Measurements from ENCODE around the gene FRMD4A.

Gene FRMD4A

DNA sequence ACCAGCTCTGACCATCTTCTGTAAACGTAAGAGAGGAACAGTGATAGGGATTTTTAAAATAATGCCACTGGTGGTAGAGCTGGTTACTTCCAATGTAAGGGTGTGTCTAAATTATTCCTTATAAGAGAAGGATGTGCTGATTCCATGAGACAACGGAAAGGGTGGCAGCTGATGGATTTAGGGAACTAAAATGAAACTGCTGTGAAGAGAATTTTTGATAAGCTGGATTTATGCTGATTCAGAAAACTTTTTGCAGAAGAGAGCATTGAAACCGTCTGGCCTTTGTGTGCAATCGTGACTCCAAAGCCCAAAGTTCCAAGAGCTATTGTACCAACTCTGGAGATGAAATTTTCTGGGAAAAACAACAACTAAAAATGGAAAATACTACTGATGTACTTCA is 443.0 kb downstream of the FRMD4A start:
- TF ChIP-seq, protein P1, sequence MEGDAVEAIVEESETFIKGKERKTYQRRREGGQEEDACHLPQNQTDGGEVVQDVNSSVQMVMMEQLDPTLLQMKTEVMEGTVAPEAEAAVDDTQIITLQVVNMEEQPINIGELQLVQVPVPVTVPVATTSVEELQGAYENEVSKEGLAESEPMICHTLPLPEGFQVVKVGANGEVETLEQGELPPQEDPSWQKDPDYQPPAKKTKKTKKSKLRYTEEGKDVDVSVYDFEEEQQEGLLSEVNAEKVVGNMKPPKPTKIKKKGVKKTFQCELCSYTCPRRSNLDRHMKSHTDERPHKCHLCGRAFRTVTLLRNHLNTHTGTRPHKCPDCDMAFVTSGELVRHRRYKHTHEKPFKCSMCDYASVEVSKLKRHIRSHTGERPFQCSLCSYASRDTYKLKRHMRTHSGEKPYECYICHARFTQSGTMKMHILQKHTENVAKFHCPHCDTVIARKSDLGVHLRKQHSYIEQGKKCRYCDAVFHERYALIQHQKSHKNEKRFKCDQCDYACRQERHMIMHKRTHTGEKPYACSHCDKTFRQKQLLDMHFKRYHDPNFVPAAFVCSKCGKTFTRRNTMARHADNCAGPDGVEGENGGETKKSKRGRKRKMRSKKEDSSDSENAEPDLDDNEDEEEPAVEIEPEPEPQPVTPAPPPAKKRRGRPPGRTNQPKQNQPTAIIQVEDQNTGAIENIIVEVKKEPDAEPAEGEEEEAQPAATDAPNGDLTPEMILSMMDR (IDR thresholded peaks at IDR 0.05; ENCODE audit: insufficient read depth, missing control alignments), result no peak
- FAIRE-seq (no peak), DNase-seq (ENCODE audit: insufficient read length, low spot score) (no peak)

DNA sequence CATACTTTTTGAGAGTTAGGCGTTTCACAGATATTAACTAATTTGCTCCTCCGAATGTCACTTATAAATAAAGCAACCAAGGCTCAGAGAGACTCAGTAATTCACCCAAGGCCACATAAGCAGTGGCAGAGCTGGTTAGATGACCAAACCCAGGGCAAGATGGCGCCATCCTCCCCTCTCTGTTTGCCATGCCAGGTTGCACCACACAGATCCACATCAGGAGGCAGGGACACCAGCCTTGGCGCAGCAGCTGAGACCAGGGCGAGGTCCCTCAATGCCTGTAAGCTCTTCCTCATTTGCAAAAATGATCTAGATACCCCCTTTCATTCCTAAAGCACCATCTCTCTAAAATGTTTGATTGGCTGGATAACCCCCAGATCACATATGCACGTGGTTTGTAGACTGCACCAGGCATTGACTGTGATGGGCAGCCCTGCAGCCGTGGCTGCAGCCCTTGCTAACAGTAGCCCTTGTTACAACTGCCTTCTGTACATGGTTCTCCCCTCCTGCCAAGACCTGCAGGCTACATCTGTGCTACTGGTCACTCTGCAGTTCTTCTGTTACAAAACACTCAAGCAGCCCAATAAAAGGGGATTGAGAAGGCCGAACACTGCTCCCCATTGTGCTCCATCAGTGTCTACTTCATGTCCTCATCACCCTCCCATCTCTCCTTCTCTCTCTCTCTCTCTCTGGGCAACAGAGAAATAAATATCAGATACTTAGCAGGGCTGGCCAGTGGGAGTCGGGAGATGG is 445.3 kb downstream of the FRMD4A start:
- TF ChIP-seq, protein P1 (IDR thresholded peaks at IDR 0.05; ENCODE audit: insufficient read depth, missing control alignments), result no peak
- DNase-seq (ENCODE audit: insufficient read length, low spot score) (no peak), FAIRE-seq (no peak)

DNA sequence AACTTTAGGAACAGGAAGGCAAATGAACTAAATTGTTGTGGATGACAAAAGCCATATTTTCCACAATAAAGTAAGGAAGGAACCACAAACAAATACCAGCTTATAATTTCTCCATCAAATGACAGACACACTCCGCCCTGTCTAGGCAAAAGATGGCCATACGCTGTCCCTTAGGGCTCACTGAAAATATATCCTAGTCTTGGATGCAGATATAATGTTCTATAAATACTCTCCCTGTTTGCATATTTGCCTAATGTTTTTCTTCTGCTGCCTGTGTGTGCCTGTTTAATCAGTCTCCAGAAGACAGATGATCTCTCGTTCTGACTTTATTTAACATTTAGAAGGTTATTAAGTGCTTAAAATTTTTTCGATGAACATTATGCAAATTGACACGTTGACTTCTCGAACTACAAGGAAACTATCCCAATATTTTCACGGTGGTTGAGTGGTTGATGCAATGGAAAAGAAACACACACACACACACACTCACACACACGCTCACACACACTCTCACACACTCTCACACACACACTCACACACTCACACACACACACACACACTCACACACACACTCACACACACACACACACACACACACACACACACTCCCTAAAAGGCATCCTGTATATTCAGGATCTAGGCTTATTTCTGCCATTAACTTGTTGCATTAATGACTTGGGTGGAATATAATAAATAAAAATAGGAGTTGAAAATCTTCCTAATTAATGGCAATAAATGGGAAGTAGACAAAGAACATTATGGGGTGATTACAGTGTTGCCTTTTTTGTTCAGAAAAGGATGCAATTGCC is 446.9 kb downstream of the FRMD4A start:
- FAIRE-seq, result no peak
- no peak for DNase-seq (ENCODE audit: insufficient read length, low spot score)
- TF ChIP-seq, protein P1 (IDR thresholded peaks at IDR 0.05; ENCODE audit: insufficient read depth, missing control alignments), result no peak

DNA sequence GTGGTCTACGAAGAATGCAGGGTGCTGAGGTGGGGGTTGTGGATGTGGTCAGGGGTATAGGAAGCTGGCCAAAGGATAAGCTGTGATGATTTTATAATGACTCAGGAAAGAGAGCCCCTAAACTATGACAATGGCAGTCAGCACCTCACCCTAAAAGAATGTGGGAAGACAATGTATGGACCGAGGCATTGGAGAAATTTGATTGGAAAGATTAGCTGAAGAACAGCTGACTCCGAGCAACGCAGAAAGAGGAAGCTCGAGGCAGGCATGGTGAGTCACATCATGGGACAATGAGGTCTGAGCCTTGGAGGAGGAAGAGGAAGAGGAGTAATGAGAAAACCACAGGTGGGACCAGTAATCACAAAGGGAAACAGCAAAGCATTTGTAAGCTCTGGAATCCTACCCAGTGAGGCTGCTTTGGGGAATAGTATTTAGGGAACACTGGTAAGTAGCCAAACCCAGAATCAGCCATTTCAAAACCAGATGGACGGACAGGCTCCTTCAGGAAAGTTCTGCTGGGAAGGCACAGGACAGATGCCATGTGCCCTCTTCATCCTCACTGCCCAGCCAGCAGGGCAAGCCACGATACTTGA is 448.5 kb downstream of the FRMD4A start:
- no peak for DNase-seq (ENCODE audit: insufficient read length, low spot score)
- no peak for FAIRE-seq

DNA sequence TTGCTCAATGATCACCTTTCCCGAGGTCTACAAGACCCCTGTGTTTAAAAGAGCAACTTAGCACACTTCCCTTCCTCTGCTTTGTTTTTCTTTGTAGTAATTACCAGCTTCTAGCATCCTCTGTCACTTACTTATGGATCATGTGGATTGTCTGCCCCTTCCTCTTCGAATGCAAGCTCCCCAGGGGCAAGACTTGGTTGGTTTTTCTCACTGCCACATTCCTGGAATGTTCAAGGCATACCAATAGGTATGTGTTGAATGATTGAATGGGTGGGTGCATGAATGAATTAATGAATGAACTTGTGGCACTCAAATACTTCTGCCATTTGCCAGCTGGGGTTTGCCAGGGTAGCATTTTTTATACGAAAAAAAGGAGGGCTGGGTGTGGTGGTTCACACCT is 450.0 kb downstream of the FRMD4A start:
- no peak for FAIRE-seq
- DNase-seq (ENCODE audit: insufficient read length, low spot score), result no peak
- TF ChIP-seq, protein P1 (IDR thresholded peaks at IDR 0.05; ENCODE audit: insufficient read depth, missing control alignments), result no peak

More for the DNA sequence above, 448.5 kb downstream of the FRMD4A start:
- TF ChIP-seq, protein P1 (IDR thresholded peaks at IDR 0.05; ENCODE audit: insufficient read depth, missing control alignments), result no peak

DNA sequence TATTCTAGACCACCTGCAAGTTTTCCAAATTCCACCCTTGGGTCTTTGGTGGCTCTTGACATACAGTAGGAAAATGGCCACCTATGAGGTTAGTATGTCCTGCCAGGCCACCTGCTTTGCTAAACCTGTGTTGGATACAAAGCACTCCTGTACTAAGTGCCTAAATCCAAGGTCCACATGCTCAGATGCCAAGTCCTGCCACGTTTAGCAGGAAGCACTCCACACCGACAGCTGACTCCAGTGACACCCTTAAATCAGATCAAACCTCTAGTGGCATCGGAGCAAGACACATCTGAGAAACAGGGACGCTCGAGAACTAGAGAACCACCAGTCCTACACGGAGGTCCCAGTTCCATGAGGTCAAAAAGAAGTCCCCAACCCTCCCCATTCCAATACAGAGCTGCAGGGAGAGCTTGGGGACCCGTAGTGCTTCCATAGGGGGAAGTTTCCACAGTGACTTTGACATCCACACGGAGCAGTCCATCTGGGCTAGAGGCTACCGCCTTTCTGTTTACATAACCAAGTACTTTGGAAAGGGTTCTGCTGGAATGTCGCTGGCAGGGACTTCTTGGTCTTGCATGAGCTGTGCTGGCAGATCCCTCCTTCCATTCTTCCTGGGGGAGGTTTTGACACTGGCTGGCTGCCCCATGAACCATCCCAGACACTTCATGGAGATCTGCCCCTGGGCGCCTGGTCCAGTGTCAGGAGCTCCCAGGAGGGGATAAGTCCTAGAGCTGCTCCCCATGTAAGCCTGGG is 453.4 kb downstream of the FRMD4A start:
- DNase-seq (ENCODE audit: insufficient read length, low spot score) (no peak), FAIRE-seq (no peak)
- TF ChIP-seq, protein P1 (IDR thresholded peaks at IDR 0.05; ENCODE audit: insufficient read depth, missing control alignments), result no peak

All from D721Med (cell line).